Right ventricle myocardium inferior (tissue), 1 donor: ENCODE results near the gene ASB2. TPM values are rescaled to one million over a fixed set of nuclear protein-coding genes. Genes with fewer than 3 reads are reported as not detected.
A peak's percentile ranks its signal among the peaks of the same experiment; 100 is the strongest.

ENCODE experiments used
- ATAC-seq: fragments of 200-7000 bp; cut with Tn5 transposase; one replicate; pipeline ENCODE4 v1.9.1; 2020; ENCODE audit warnings: mild to moderate bottlenecking, moderate library complexity
- DNase-seq: peaks from one replicate; pipeline ENCODE4 v3.0.0; 2021; ENCODE audit errors: missing footprints
- intact Hi-C: fragments of 100-400 bp; cut with DNase I; formaldehyde crosslinking; loops from one replicate; pipeline ENCODE4 v1.11.0; 2022
- total RNA-seq: library from RNA; stranded (reverse); fragmentation: NEBNext Ultra II Directional; extraction: Animal tissue kit (Norgen Biotek cat#: 25700); gene quantifications from one replicate; pipeline ENCODE4 v1.2.1, GENCODE V29; 2021
- donor health status: DM: no; HTN: yes; CAD: no; lungs with severe emphysema.

The ASB2 gene
- total RNA-seq, 1 donor from 2014 or later: 294 TPM

GRCh38 chr14:93984987-93985410 is 8.6 kb upstream of the ASB2 start:
- intact Hi-C loops: no loop called here
- no peak for DNase-seq
- no peak for ATAC-seq

DNA sequence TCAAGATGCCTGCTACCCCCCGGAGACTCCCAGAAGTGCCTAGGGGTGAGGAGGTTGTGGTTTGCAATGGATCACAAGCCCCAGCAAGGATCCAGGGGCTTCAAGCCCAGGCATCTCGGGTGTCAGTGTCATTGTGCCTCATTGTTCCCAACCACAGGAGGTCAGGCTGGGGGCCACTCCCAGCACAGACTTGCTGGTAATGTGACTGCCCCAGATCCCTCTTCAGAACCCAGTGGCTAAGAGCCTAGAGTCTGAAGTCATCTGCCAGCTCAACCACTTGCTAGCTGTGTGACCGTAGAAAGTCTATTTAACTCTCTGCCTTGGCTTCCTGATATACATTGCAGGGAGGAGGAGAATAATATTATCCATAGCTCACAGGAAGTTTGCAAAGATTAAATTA is 7.7 kb upstream of the ASB2 start:
- DNase-seq (no peak), ATAC-seq (no peak)
- intact Hi-C loops: no loop called here

GRCh38 chr14:93982230-93983007 is 6.0 kb upstream of the ASB2 start:
- no peak for ATAC-seq
- no peak for DNase-seq
- intact Hi-C loops: no loop called here

GRCh38 chr14:93981316-93982229 is 5.2 kb upstream of the ASB2 start:
- intact Hi-C loops: no loop called here
- ATAC-seq: peak; percentile 13
- DNase-seq: no peak

DNA sequence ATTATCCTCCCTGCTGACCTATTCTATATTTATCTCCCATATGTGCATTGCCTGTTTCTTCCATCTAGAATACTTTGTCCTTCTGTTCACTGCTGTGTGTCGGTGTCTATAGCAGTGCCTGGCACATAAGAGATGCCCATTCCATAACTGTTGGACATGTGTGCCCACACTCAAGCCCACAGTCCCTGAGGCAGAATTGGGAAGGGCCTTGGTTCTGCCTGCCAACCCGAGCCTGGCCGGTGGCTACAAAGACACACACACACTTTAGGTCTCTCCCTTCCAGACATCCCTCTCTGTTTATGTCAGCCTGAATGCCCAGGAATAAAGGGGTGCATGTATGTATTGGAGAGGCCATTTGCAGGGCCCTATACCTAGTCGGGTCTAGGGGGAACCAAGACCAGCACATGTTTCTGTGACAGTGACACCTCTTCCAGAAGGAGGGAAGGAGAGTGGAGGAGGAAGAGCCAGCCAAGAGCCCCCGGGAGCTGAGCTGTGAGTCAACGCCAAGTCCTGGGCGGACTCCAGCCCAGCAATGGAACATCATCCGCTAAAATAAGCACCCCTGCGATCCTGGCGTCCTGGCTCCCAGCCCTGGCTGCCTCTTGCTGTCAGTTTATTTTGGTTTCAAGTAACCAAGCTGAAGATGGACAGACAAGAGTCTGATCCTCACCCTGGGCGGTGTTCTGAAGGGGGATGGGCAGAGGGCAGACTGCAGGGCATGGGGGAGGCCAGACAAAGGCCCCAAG is 4.3 kb upstream of the ASB2 start:
- intact Hi-C loops: no loop called here
- ATAC-seq: peak; percentile 59
- peak; percentile 83 for DNase-seq

GRCh38 chr14:93978735-93979134 is 2.4 kb upstream of the ASB2 start:
- no peak for ATAC-seq
- DNase-seq: no peak
- intact Hi-C loops: no loop called here

- ATAC-seq (no peak), DNase-seq (no peak)
- intact Hi-C loops: no loop called here
These were observed 1.6 kb upstream of the ASB2 start for GRCh38 chr14:93977790-93978581.

DNA sequence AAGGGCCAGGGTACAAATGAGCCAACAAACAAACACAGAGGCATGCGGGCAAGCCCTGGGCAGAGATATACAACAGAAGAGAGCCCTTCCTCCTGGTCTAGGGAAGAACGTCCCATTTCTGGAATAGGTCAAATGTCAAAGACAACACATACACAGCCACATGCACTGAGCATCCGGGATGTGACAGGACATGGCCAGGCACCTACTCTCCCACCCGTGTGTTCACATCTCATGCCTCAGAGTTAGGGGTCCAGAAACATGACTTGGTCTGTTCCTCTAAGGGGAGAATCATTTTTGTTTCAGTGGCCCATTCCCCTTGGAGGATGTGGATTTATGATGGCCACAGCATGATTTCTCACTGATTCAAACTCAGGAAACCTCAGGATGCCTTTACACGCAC is 801 bp upstream of the ASB2 start:
- ATAC-seq: no peak
- intact Hi-C loops: no loop called here
- DNase-seq: no peak

DNA sequence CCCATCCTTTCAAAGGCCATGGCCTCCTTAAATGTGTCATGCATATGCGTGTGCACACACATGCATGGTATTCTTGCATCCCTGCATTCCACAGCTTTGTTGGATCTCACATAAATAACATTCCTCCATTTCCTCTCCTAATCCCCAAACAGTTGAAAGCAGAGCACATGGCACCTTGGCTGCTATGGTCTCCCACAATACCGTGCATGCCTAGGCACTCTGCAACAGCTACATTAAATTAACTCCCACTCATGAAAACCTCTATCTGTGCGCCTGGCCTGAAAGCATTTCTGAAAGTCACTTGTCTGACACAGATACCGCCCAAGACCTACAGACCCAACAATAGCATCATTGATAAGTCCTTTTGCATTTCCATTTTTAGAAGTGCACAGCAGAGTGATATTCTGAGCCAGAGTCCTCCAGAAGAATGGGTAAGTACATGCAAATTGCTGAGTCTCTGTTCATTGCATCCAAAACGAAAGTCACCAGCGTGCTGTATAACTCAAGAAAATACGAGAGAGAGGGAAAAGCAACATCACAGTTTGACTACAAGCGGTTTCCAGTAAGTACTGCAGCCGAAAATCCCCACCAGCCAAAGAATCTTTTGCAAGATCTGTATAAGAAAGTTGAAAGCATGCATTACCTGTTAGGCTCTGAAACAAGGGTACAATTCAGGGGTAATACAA is 436 bp downstream of the ASB2 start:
- ATAC-seq: peak; percentile 56
- DNase-seq: no peak
- intact Hi-C loops: no loop called here

- DNase-seq (no peak), ATAC-seq (peak; percentile 49)
- intact Hi-C loops: no loop called here
These were observed 1.5 kb downstream of the ASB2 start for GRCh38 chr14:93974833-93975232.

DNA sequence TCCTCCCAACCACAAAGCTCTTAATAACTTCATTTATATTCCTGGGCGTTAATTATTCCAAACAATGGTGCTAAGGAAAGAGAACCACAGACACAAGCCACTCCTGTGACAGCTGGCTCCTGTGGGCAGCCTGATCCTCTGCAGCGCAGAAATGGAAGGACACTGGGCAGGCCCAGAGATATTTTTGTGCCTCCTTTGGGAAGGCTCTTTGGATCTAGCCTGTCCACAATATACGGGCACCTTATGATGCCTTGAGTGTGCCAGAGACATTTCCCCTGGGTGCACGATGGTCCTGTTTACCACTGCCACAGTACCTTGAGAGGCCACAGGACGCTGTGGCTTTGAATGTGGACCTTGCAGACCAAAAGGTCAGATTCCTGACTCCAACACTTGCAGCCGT is 2.1 kb downstream of the ASB2 start:
- intact Hi-C loops: no loop called here
- peak; percentile 27 for ATAC-seq
- DNase-seq: no peak

DNA sequence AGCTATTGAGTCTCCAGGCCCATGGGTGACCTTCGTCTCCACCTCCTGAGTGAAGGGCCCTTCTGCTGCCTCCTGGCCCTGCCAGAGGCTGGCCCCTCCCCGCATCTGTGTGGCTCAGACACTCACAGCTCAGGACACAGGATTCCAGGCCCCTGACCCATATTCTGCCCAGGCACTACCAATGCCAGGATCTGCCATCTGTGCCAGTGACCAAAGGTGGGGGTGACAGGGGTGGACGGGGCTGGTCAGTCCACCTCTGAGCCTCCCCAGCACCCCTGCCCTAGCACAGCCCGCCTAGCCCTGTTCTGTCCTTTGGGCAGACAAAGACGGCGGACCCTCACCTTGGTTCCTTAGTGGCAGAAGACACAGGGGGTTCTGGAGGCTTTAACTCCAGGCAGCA is 2.8 kb downstream of the ASB2 start:
- DNase-seq (no peak), ATAC-seq (no peak)
- intact Hi-C loops: no loop called here

DNA sequence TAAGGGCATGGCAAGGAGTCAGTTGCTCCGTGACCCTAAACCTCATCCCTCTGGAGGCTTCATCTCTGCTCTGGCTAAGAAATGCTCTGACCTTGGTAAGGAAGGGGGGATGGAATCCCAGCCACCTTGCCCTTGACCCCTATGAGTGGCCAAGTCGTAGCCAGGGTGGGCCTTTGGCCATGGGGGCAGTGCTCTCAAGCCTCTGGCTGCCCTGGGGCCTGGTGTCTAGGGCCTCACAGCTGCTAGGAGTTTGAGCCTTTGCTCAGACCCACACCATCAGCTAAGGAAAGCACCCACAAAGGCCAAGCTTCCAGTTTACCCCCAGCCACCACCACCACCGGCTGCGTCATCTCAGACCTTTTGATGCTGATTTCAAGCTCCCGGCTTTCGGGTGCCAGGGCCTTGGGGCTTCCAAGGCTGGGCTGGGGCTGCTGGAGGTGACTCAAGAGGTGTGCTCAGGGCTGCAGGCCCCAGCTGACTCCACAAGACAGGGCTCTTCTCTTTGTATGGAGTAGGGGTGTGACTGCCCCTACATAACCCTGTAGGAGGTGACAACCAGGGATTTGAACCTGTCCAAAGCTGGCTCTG is 3.7 kb downstream of the ASB2 start:
- ATAC-seq: no peak
- no peak for DNase-seq
- intact Hi-C loops: no loop called here

DNA sequence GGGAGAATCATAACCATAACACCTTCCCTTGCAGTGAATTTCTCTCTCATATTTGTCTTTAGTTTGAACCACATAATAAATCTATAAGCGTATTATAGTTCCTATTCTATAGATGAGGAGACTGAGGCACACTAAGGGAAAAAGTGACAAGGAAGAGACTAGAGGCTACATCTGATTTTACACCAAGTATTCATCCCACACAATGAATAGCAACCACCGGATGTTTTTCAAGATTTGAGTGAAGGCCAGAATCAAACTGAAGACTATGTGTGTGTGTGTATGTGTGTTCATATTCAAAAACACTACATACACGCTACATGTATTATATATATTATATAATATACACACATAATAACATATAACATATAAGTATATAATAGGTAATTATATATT is 4.7 kb downstream of the ASB2 start:
- no peak for DNase-seq
- ATAC-seq: no peak
- intact Hi-C loops: no loop called here

GRCh38 chr14:93970965-93971634 is 5.3 kb downstream of the ASB2 start:
- intact Hi-C loops: no loop called here

GRCh38 chr14:93970585-93970964 is 5.8 kb downstream of the ASB2 start:
- intact Hi-C loops: no loop called here
- DNase-seq (no peak), ATAC-seq (no peak)

More at GRCh38 chr14:93970965-93971634, 5.3 kb downstream of the ASB2 start:
- ATAC-seq (no peak), DNase-seq (no peak)
